Adrenal gland (tissue), 12 donors: Measurements from ENCODE around the gene GPR35. TPM values are rescaled to one million over a fixed set of nuclear protein-coding genes. Genes with fewer than 3 reads are reported as not detected.

Experiments
- DNase-seq, 7 donors: peaks; one replicate each; pipeline ENCODE4 v3.0.0-alpha.2; 2019 to 2020
- H3K27ac ChIP-seq, 5 donors: fragments of 200-600 bp; sonication (generic) in 4 of 5; 1 replicate in 3 of 5; 2 replicates in 2 of 5; pipeline versions ENCODE4 v1.5.1 to v1.8.0; 2016 to 2020; ENCODE audit warnings: mild to moderate bottlenecking in 1 of 5
- H3K27me3 ChIP-seq: fragments of 200-600 bp; 2 replicates; pipeline ENCODE4 v1.8.0; 2021
- H3K36me3 ChIP-seq, 2 donors: fragments of 200-600 bp; replicated peaks in 1 of 2; 1 replicate in 1 of 2; 2 replicates in 1 of 2; pipeline versions ENCODE4 v1.5.1 to v1.8.0; 2018 to 2022
- H3K4me1 ChIP-seq, 2 donors: fragments of 200-600 bp; replicated peaks in 1 of 2; 1 replicate in 1 of 2; 2 replicates in 1 of 2; pipeline versions ENCODE4 v1.5.1 to v1.8.0; 2018 to 2021
- H3K4me3 ChIP-seq, 4 donors: fragments of 200-600 bp; sonication (generic) in 3 of 4; one replicate each; pipeline ENCODE4 v1.5.1; 2016 to 2018
- H3K9me3 ChIP-seq, 3 donors: fragments of 200-600 bp; sonication (generic) in 1 of 3; replicated peaks in 1 of 3; 1 replicate in 2 of 3; 2 replicates in 1 of 3; pipeline versions ENCODE4 v1.5.1 to v1.8.0; 2016 to 2021
- POLR2A ChIP-seq, 2 donors: fragments of 450-650 bp; IDR thresholded peaks; one replicate each; pipeline ENCODE4 v1.6.1; 2017; ENCODE audit warnings: antibody characterized with exemption in 2 of 2, mild to moderate bottlenecking in 2 of 2, moderate library complexity in 1 of 2
- WGBS, 4 donors: extraction: QIAGEN DNeasy Blood & Tissue Kit in 2 of 4; methylation state at CpG; one replicate each; pipeline versions ENCODE4 v1.1.5 to v1.1.7; 2013 to 2017; 5-methylcytosine and 5-hydroxymethylcytosine counted together
- intact Hi-C, 2 donors: fragments of 100-400 bp; cut with DNase I; formaldehyde crosslinking; loops; one replicate each; pipeline versions ENCODE4 v1.14.1 to v1.15.0; 2022 to 2023
- polyA plus RNA-seq, 3 donors: library from polyadenylated mRNA; stranded (reverse); fragments of 200-250 nt in 2 of 3; fragments of 350-450 nt in 1 of 3; fragmentation: Illumina TruSeq in 1 of 3; extraction: RNeasy Lipid Tissue Mini Kit (QIAGEN cat#74804) in 1 of 3; gene quantifications; one replicate each; pipeline ENCODE4 v1.2.3, GENCODE V29; 2013 to 2014
- total RNA-seq, 9 donors: library from RNA; depleted of rRNA in 4 of 9; stranded (reverse); fragments of >200 nt in 4 of 9; fragments of 120-200 nt in 1 of 9; fragmentation: NEBNext Ultra II Directional in 1 of 9; extraction: Animal tissue kit (Norgen Biotek cat#: 25700) in 1 of 9; gene quantifications; one replicate each; pipeline versions ENCODE4 v1.1.0 to v1.2.4, GENCODE V29; 2013 to 2023
- TF ChIP-seq, protein P1 (sequence below), 6 experiments: fragments of 450-650 bp in 4 of 6; fragments of 200-600 bp in 2 of 6; sonication (generic) in 1 of 6; IDR thresholded peaks; 1 replicate in 5 of 6; 2 replicates in 1 of 6; pipeline versions ENCODE4 v1.5.1 to v1.8.0; 2016 to 2021; ENCODE audit warnings: antibody characterized with exemption in 6 of 6, mild to moderate bottlenecking in 2 of 6, moderate library complexity in 1 of 6
- donor health status: healthy with polysubstance abuse.
- donor health status: Bipolar disorder and iron deficiency.
- donor health status: DM: yes; HTN: yes; CAD: no.
- donor health status: DM: no; HTN: no; CAD: no.
- donor health status: DM: no; HTN: no; CAD: no.
- donor health status: DM: yes; HTN: yes; CAD: no.

The GPR35 gene
- total and polyA plus RNA-seq, 12 donors, result 0.07 to 5.7 (median 1.0) TPM; not detected in 1

DNA sequence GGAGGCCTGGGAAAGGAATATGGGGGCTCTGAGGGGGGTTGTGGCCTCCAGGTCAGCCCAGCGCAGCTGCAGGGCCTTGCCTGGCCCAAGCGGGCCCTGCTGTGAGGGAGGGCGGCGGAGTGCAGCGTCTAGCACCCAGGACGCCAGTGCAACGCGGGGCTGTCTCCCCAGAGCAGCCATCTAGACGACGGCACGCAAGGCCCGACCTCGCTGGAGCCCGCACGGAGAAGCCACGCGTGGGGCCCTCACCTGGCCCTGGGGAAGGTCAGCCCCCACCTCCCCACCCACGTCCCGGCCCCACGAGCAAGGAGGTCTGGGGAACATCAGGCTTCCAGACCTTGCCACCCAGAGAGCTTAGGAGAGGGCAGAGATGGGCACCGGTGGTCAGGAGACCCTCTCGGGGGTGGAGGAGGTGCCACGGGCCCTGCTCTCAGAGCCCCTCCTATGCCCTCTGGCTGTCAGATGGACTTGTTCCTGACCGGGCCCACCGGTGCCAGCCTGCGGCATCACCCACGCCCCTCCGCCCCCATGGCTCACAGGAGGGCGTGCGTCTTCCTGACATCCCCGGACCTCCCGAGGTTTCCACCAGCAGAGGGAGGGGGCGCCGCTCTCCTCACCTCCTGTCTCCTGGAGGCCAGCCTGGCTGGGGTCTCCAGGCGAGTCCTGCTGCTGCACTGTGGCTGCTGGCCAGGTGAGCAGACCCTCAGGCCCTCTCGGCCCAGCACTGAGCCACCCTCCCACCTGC, 17.0 kb downstream of the GPR35 start:
- intact Hi-C loops, result no loop called here
- WGBS, 4 donors, result 66 to 85% (median 78%) methylated on average over 5 to 36 of the region's 36 CpGs
- H3K27me3 ChIP-seq, result peaks cover 5% of the 10 kb centered on the region

DNA sequence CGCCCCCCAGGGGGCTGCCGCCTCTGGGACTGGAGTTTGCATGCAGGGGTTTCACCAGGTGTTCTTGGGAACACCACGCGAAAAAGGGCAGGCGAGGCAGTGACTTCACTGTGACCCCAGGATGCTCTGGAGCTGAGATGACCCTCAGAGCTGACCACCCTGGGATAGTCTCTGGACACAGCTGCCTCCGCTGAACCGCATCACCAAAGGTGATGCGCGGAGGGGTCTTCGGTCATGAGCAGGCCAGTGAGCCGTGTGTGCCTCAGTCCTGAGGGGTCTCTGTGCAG, 17.5 kb downstream of the GPR35 start:
- Histone ChIP-seq H3K27me3 (peaks cover 5% of the 10 kb centered on the region), H3K4me1 (no peaks in the 10 kb centered on the region), H3K9me3 (no peaks in the 10 kb centered on the region), H3K4me3 (no peak overlapping the region), H3K36me3 (no peaks in the 10 kb centered on the region), H3K27ac (no peak overlapping the region)
- TF ChIP-seq, protein P1, sequence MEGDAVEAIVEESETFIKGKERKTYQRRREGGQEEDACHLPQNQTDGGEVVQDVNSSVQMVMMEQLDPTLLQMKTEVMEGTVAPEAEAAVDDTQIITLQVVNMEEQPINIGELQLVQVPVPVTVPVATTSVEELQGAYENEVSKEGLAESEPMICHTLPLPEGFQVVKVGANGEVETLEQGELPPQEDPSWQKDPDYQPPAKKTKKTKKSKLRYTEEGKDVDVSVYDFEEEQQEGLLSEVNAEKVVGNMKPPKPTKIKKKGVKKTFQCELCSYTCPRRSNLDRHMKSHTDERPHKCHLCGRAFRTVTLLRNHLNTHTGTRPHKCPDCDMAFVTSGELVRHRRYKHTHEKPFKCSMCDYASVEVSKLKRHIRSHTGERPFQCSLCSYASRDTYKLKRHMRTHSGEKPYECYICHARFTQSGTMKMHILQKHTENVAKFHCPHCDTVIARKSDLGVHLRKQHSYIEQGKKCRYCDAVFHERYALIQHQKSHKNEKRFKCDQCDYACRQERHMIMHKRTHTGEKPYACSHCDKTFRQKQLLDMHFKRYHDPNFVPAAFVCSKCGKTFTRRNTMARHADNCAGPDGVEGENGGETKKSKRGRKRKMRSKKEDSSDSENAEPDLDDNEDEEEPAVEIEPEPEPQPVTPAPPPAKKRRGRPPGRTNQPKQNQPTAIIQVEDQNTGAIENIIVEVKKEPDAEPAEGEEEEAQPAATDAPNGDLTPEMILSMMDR (IDR thresholded peaks at IDR 0.05), result no peak
- no peak for DNase-seq
- intact Hi-C loops, result no loop called here
- 82 to 93% methylated on average over 11 of the region's 11 CpGs; no CpG with 5 or more reads in 2 of the 4 donors for WGBS, 4 donors

More for the DNA sequence above, 17.0 kb downstream of the GPR35 start:
- Histone ChIP-seq H3K4me3 (no peak overlapping the region), H3K4me1 (no peaks in the 10 kb centered on the region), H3K36me3 (no peaks in the 10 kb centered on the region), H3K9me3 (no peaks in the 10 kb centered on the region), H3K27ac (no peak overlapping the region)
- peak in 2 of 7 donors; percentile 3 to 28 for DNase-seq
- TF ChIP-seq, protein P1 (IDR thresholded peaks at IDR 0.05), result no peak
- TF ChIP-seq POLR2A (IDR thresholded peaks at IDR 0.05), result no peak

- intact Hi-C loops, result no loop called here
- peaks cover 5% of the 10 kb centered on the region for H3K27me3 ChIP-seq
Observed at GRCh38 chr2:240643093-240643810, 18.0 kb downstream of the GPR35 start.

GRCh38 chr2:240643811-240644150, 18.5 kb downstream of the GPR35 start:
- intact Hi-C loops, result no loop called here
- H3K27me3 ChIP-seq, result peaks cover 5% of the 10 kb centered on the region
- no peaks in the 10 kb centered on the region for H3K9me3 ChIP-seq
- no peak overlapping the region for H3K4me3 ChIP-seq
- WGBS, 4 donors, result 83 to 89% (median 86%) methylated on average over 14 to 15 of the region's 15 CpGs
- H3K36me3 ChIP-seq, result no peaks in the 10 kb centered on the region
- H3K4me1 ChIP-seq, result no peaks in the 10 kb centered on the region
- H3K27ac ChIP-seq, result no peak overlapping the region
- peak in 1 of 7 donors; percentile 14 for DNase-seq
- TF ChIP-seq POLR2A (IDR thresholded peaks at IDR 0.05), result no peak
- TF ChIP-seq, protein P1 (IDR thresholded peaks at IDR 0.05), result no peak

More at GRCh38 chr2:240643093-240643810, 18.0 kb downstream of the GPR35 start:
- no peaks in the 10 kb centered on the region for H3K4me1 ChIP-seq
- TF ChIP-seq POLR2A (IDR thresholded peaks at IDR 0.05), result no peak
- TF ChIP-seq, protein P1 (IDR thresholded peaks at IDR 0.05), result no peak
- H3K27ac ChIP-seq, result no peak overlapping the region
- 71 to 80% (median 74%) methylated on average over 11 to 13 of the region's 13 CpGs for WGBS, 4 donors
- H3K9me3 ChIP-seq, result no peaks in the 10 kb centered on the region
- DNase-seq, result peak in 3 of 7 donors; percentile 5 to 20 (median 11)
- H3K36me3 ChIP-seq, result no peaks in the 10 kb centered on the region
- no peak overlapping the region for H3K4me3 ChIP-seq
